ENCODE measurements around the gene CMSS1. TPM values are rescaled to one million over a fixed set of nuclear protein-coding genes. Genes with fewer than 3 reads are reported as not detected.

Gene CMSS1
- total RNA-seq, 1 experiment from 2014 or later: 86.3 TPM

GRCh38 chr3:99945328-99945995 is 127.8 kb downstream of the CMSS1 start:
- no peak for TF ChIP-seq SIN3A (IDR thresholded peaks at IDR 0.05; ENCODE audit: borderline replicate concordance, insufficient read depth, low read depth, low read length)
- no peak for TF ChIP-seq POLR2AphosphoS5 (IDR thresholded peaks at IDR 0.05; ENCODE audit: low read depth, low read length)

GRCh38 chr3:99947356-99947755 is 129.7 kb downstream of the CMSS1 start:
- Histone ChIP-seq H3K4me1 (ENCODE audit: control insufficient read depth, insufficient read depth, low read length) (peaks cover 5% of the 10 kb centered on the region; the same call in 1 of the 2 replicates), H3K4me3 (ENCODE audit: low read depth in 2 of 2, low read length in 2 of 2) (no peak overlapping the region), H3K27ac (ENCODE audit: low read length) (no peak overlapping the region), H3K9me3 (ENCODE audit: control insufficient read depth, insufficient read depth, low read depth, low read length) (no peaks in the 10 kb centered on the region), H3K27me3 (ENCODE audit: control insufficient read depth, insufficient read depth, low read length) (no peaks in the 10 kb centered on the region), H3K36me3 (ENCODE audit: control insufficient read depth, insufficient read depth, low read length) (no peaks in the 10 kb centered on the region)
- ATAC-seq: no peak
- intact Hi-C loops (cut with micrococcal nuclease; ENCODE audit: unreplicated experiment) (no loop called here), in situ Hi-C loops (cut with HindIII; ENCODE audit: low pct_unique_long_range_greater_than_20kb, low sequenced_read_pairs) (no loop called here)
- BruUV-seq (replicated peaks): no TSS peak
- ChIA-PET CTCF (no interaction called here), POLR2A (no interaction called here)
- TF ChIP-seq SIN3A (IDR thresholded peaks at IDR 0.05; ENCODE audit: borderline replicate concordance, insufficient read depth, low read depth, low read length): no peak
- TF ChIP-seq TCF7L2 (IDR thresholded peaks at IDR 0.05; ENCODE audit: low read depth, low read length): no peak
- TF ChIP-seq CTCF (IDR thresholded peaks at IDR 0.05): no peak
- TF ChIP-seq POLR2AphosphoS5 (IDR thresholded peaks at IDR 0.05; ENCODE audit: low read depth, low read length): no peak
- no peak for TF ChIP-seq REST (IDR thresholded peaks at IDR 0.05; ENCODE audit: insufficient read depth in 1 of 2, low read depth in 2 of 2, low read length in 1 of 2)
- DNase-seq (ENCODE audit: low read depth, low spot score): no peak

More at GRCh38 chr3:99945328-99945995, 127.8 kb downstream of the CMSS1 start:
- no peaks in the 10 kb centered on the region for H3K27me3 ChIP-seq (ENCODE audit: control insufficient read depth, insufficient read depth, low read length)
- DNase-seq (ENCODE audit: low read depth, low spot score): no peak
- intact Hi-C loops (cut with micrococcal nuclease; ENCODE audit: unreplicated experiment): no loop called here
- peaks cover 5% of the 10 kb centered on the region; the same call in 1 of the 2 replicates for H3K4me1 ChIP-seq (ENCODE audit: control insufficient read depth, insufficient read depth, low read length)
- no peaks in the 10 kb centered on the region for H3K36me3 ChIP-seq (ENCODE audit: control insufficient read depth, insufficient read depth, low read length)
- in situ Hi-C loops (cut with HindIII; ENCODE audit: low pct_unique_long_range_greater_than_20kb, low sequenced_read_pairs): no loop called here
- ChIA-PET POLR2A (no interaction called here), CTCF (no interaction called here)
- BruUV-seq (replicated peaks): no TSS peak
- H3K9me3 ChIP-seq (ENCODE audit: control insufficient read depth, insufficient read depth, low read depth, low read length): no peaks in the 10 kb centered on the region
- H3K27ac ChIP-seq (ENCODE audit: low read length): no peak overlapping the region
- no peak overlapping the region for H3K4me3 ChIP-seq (ENCODE audit: low read depth in 2 of 2, low read length in 2 of 2)
- peak; percentile 45; the same call in 1 of the 2 replicates for ATAC-seq

GRCh38 chr3:99948467-99949089 is 130.9 kb downstream of the CMSS1 start:
- Histone ChIP-seq H3K4me3 (ENCODE audit: low read depth in 2 of 2, low read length in 2 of 2) (no peak overlapping the region), H3K9me3 (ENCODE audit: control insufficient read depth, insufficient read depth, low read depth, low read length) (no peaks in the 10 kb centered on the region), H3K36me3 (ENCODE audit: control insufficient read depth, insufficient read depth, low read length) (no peaks in the 10 kb centered on the region), H3K27me3 (ENCODE audit: control insufficient read depth, insufficient read depth, low read length) (no peaks in the 10 kb centered on the region), H3K4me1 (ENCODE audit: control insufficient read depth, insufficient read depth, low read length) (peaks cover 5% of the 10 kb centered on the region; the same call in 1 of the 2 replicates), H3K27ac (ENCODE audit: low read length) (peak overlapping the region; percentile 18; the same call in 1 of the 2 replicates)
- BruUV-seq (replicated peaks): no TSS peak
- in situ Hi-C loops (cut with HindIII; ENCODE audit: low pct_unique_long_range_greater_than_20kb, low sequenced_read_pairs) (no loop called here), intact Hi-C loops (cut with micrococcal nuclease; ENCODE audit: unreplicated experiment) (no loop called here)
- ChIA-PET CTCF (no interaction called here), POLR2A (no interaction called here)
- TF ChIP-seq REST (IDR thresholded peaks at IDR 0.05; ENCODE audit: insufficient read depth in 1 of 2, low read depth in 2 of 2, low read length in 1 of 2) (no peak), TCF7L2 (IDR thresholded peaks at IDR 0.05; ENCODE audit: low read depth, low read length) (no peak), CTCF (IDR thresholded peaks at IDR 0.05) (no peak), SIN3A (IDR thresholded peaks at IDR 0.05; ENCODE audit: borderline replicate concordance, insufficient read depth, low read depth, low read length) (no peak), POLR2AphosphoS5 (IDR thresholded peaks at IDR 0.05; ENCODE audit: low read depth, low read length) (no peak)
- ATAC-seq: no peak
- no peak for DNase-seq (ENCODE audit: low read depth, low spot score)
